GM12872 (cell line): ENCODE measurements around the gene ZNF423.

Source experiments
- CTCF ChIP-seq: IDR thresholded peaks from 3 replicates; pipeline ENCODE4 v1.5.1; 2011; ENCODE audit warnings: low read depth, mild to moderate bottlenecking, low read length, moderate library complexity; ENCODE audit not compliant: insufficient read depth

ZNF423 gene

GRCh38 chr16:49471038-49471727 lies 384.7 kb downstream of the ZNF423 start:
- no peak for TF ChIP-seq CTCF

- TF ChIP-seq CTCF, result no peak
Observed at GRCh38 chr16:49470513-49470991, 385.4 kb downstream of the ZNF423 start.

GRCh38 chr16:49469930-49470451 lies 385.9 kb downstream of the ZNF423 start:
- TF ChIP-seq CTCF, result no peak

- TF ChIP-seq CTCF, result no peak
Observed at GRCh38 chr16:49469311-49469670, 386.6 kb downstream of the ZNF423 start.

- TF ChIP-seq CTCF, result no peak
Observed at GRCh38 chr16:49468611-49469310, 387.2 kb downstream of the ZNF423 start.

GRCh38 chr16:49467540-49468372 lies 388.2 kb downstream of the ZNF423 start:
- no peak for TF ChIP-seq CTCF

- no peak for TF ChIP-seq CTCF
Observed at GRCh38 chr16:49466881-49467280, 389.0 kb downstream of the ZNF423 start.
